ENCODE results near the gene NCOR2. TPM values are rescaled to one million over a fixed set of nuclear protein-coding genes. Genes with fewer than 3 reads are reported as not detected.

Gene NCOR2
- total and polyA plus RNA-seq, 2 of the 4 experiments (the other 2 are of a cell fraction) = 12.9 to 40.8 TPM

- TF ChIP-seq, protein P1, sequence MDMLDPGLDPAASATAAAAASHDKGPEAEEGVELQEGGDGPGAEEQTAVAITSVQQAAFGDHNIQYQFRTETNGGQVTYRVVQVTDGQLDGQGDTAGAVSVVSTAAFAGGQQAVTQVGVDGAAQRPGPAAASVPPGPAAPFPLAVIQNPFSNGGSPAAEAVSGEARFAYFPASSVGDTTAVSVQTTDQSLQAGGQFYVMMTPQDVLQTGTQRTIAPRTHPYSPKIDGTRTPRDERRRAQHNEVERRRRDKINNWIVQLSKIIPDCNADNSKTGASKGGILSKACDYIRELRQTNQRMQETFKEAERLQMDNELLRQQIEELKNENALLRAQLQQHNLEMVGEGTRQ (IDR thresholded peaks at IDR 0.05; ENCODE audit: low read depth, low read length) = no peak
- no peak for TF ChIP-seq BHLHE40 (IDR thresholded peaks at IDR 0.05; ENCODE audit: low read depth, low read length)
- TF ChIP-seq RFX5 (IDR thresholded peaks at IDR 0.05; ENCODE audit: low read depth, low read length) = no peak
- no peak for TF ChIP-seq POLR2A (IDR thresholded peaks at IDR 0.05; ENCODE audit: low read depth, low read length)
- TF ChIP-seq CHD1 (IDR thresholded peaks at IDR 0.05; ENCODE audit: low read depth, low read length) = no peak
- TF ChIP-seq MAFK (IDR thresholded peaks at IDR 0.05; ENCODE audit: low read depth, low read length) = no peak
These were observed 43.5 kb upstream of the NCOR2 start (continued) for GRCh38 chr12:124610629-124611558.

All from IMR-90 (cell line).